GM19397 (cell line): ENCODE results near the gene LGI2.
"Not testable (repeated sequence)": the region's sequence is repeated elsewhere in the genome, so short reads cannot be mapped to it uniquely, and the experiment has no call there.

Source experiments
- ATAC-seq: cut with Tn5 transposase; IDR thresholded peaks from one replicate; pipeline ENCODE4 v1.9.1; 2021; ENCODE audit warnings: mild to moderate bottlenecking, moderate library complexity; ENCODE audit not compliant: unreplicated experiment

Gene LGI2

GRCh38 chr4:25051534-25051933 lies 20.8 kb upstream of the LGI2 start:
- no peak for ATAC-seq

- no peak for ATAC-seq
These were observed 19.8 kb upstream of the LGI2 start for GRCh38 chr4:25050370-25051078.

GRCh38 chr4:25043548-25043947 lies 12.8 kb upstream of the LGI2 start:
- no peak for ATAC-seq

GRCh38 chr4:25033526-25033925 lies 2.8 kb upstream of the LGI2 start:
- no peak for ATAC-seq

- ATAC-seq, result no peak
These were observed 1.4 kb upstream of the LGI2 start for GRCh38 chr4:25032126-25032525.

- ATAC-seq, result no peak
These were observed 403 bp upstream of the LGI2 start for GRCh38 chr4:25031077-25031621.

- ATAC-seq, result no peak
These were observed 1.1 kb downstream of the LGI2 start for GRCh38 chr4:25029479-25030276.

- ATAC-seq, result no peak
These were observed 1.9 kb downstream of the LGI2 start for GRCh38 chr4:25028851-25029250.

GRCh38 chr4:25022766-25023165 lies 8.0 kb downstream of the LGI2 start:
- ATAC-seq, result no peak

- ATAC-seq, result no peak
These were observed 9.5 kb downstream of the LGI2 start for GRCh38 chr4:25021216-25021615.

- no peak for ATAC-seq
These were observed 10.5 kb downstream of the LGI2 start for GRCh38 chr4:25020236-25020635.

GRCh38 chr4:25019501-25019900 lies 11.2 kb downstream of the LGI2 start:
- ATAC-seq, result no peak

- ATAC-seq, result no peak
These were observed 15.7 kb downstream of the LGI2 start for GRCh38 chr4:25015012-25015411.

GRCh38 chr4:25014662-25014983 lies 16.1 kb downstream of the LGI2 start:
- not testable (repeated sequence) for ATAC-seq

- ATAC-seq, result no peak
These were observed 16.7 kb downstream of the LGI2 start for GRCh38 chr4:25013756-25014661.

GRCh38 chr4:25012655-25013054 lies 18.1 kb downstream of the LGI2 start:
- no peak for ATAC-seq

GRCh38 chr4:25011135-25011866 lies 19.4 kb downstream of the LGI2 start:
- ATAC-seq, result no peak

- ATAC-seq, result no peak
These were observed 23.1 kb downstream of the LGI2 start for GRCh38 chr4:25007598-25007997.

GRCh38 chr4:25002681-25003080 lies 28.1 kb downstream of the LGI2 start:
- no peak for ATAC-seq

GRCh38 chr4:25001509-25001908 lies 29.2 kb downstream of the LGI2 start:
- no peak for ATAC-seq

GRCh38 chr4:25000639-25001038 lies 30.1 kb downstream of the LGI2 start:
- no peak for ATAC-seq
